Hematopoietic multipotent progenitor cell treated with erythropoietin and hydrocortisone succinate and interleukin-3 and kit ligand, for 4 days (in vitro differentiated cells): ENCODE results near the gene MAP7.

Experiments used
- DNase-seq: peaks from one replicate; pipeline ENCODE4 v3.0.0-alpha.2; 2015

MAP7 gene

GRCh38 chr6:136563386-136564152, 13.3 kb upstream of the MAP7 start:
- DNase-seq, result peak; percentile 60

GRCh38 chr6:136562211-136562610, 12.0 kb upstream of the MAP7 start:
- no peak for DNase-seq

- no peak for DNase-seq
Measured at GRCh38 chr6:136553166-136553787, 3.1 kb upstream of the MAP7 start.

GRCh38 chr6:136552054-136552453, 1.8 kb upstream of the MAP7 start:
- DNase-seq, result no peak

- DNase-seq, result no peak
Measured at GRCh38 chr6:136551103-136551502, 881 bp upstream of the MAP7 start.

GRCh38 chr6:136550045-136550329, 235 bp downstream of the MAP7 start:
- peak; percentile 55 for DNase-seq

GRCh38 chr6:136549300-136550044, 750 bp downstream of the MAP7 start:
- peak; percentile 34 for DNase-seq

- no peak for DNase-seq
Measured at GRCh38 chr6:136548582-136549299, 1.5 kb downstream of the MAP7 start.

GRCh38 chr6:136547871-136548270, 2.4 kb downstream of the MAP7 start:
- DNase-seq, result no peak

- peak; percentile 90 for DNase-seq
Measured at GRCh38 chr6:136547336-136547735, 2.9 kb downstream of the MAP7 start.

GRCh38 chr6:136546331-136546730, 3.9 kb downstream of the MAP7 start:
- no peak for DNase-seq

- no peak for DNase-seq
Measured at GRCh38 chr6:136544326-136544725, 5.9 kb downstream of the MAP7 start.

- DNase-seq, result no peak
Measured at GRCh38 chr6:136541395-136541794, 8.8 kb downstream of the MAP7 start.

- no peak for DNase-seq
Measured at GRCh38 chr6:136539967-136540652, 10.1 kb downstream of the MAP7 start.

- no peak for DNase-seq
Measured at GRCh38 chr6:136538836-136539235, 11.4 kb downstream of the MAP7 start.

GRCh38 chr6:136535880-136536650, 14.2 kb downstream of the MAP7 start:
- no peak for DNase-seq

- DNase-seq, result no peak
Measured at GRCh38 chr6:136535017-136535765, 15.0 kb downstream of the MAP7 start.

- no peak for DNase-seq
Measured at GRCh38 chr6:136534268-136534667, 16.0 kb downstream of the MAP7 start.

- DNase-seq, result no peak
Measured at GRCh38 chr6:136533487-136533886, 16.7 kb downstream of the MAP7 start.

GRCh38 chr6:136532030-136532429, 18.2 kb downstream of the MAP7 start:
- DNase-seq, result no peak

GRCh38 chr6:136529710-136530109, 20.5 kb downstream of the MAP7 start:
- DNase-seq, result no peak
